Measurements from ENCODE around the gene TMEM97. TPM values are rescaled to one million over a fixed set of nuclear protein-coding genes. Genes with fewer than 3 reads are reported as not detected.

TMEM97 gene
- total and polyA plus RNA-seq, 9 of the 15 experiments (the other 6 are each of a cell fraction or from before 2014, with no cell fraction given) = 34.6 to 121 (median 76.0) TPM

GRCh38 chr17:28345419-28346198, 26.6 kb downstream of the TMEM97 start:
- intact Hi-C loops (cut with micrococcal nuclease) (no loop called here), in situ Hi-C loops (cut with MboI) (no loop called here)
- ChIA-PET POLR2A (interaction anchor here (0.6 to 4.2 kb wide), 6 partner anchors 9 to 30 kb away, joined by 3 to 44 read pairs (median 6); partner anchors contain the start of genes IFT20, POLDIP2 and TNFAIP1), CTCF (ENCODE audit: low intra/inter-chr PET ratio) (no interaction called here)
- H2AFZ ChIP-seq (ENCODE audit: low read depth, low read length) = no peak overlapping the region
- H3K4me2 ChIP-seq (ENCODE audit: insufficient read depth, low read length) = no peak overlapping the region
- 87% methylated on average over 13 of the region's 13 CpGs for WGBS (ENCODE audit: insufficient coverage, low coverage, missing lambda C conversion rate)
- H4K20me1 ChIP-seq (replicated peaks; ENCODE audit: control insufficient read depth, insufficient read depth, low read length) = no peaks in the 10 kb centered on the region; the same call in none of the 2 replicates
- no peaks in the 10 kb centered on the region for H3K79me2 ChIP-seq (ENCODE audit: control insufficient read depth, insufficient read depth, low read length)
- no peaks in the 10 kb centered on the region for H3K27me3 ChIP-seq (ENCODE audit: control insufficient read depth in 2 of 2, insufficient read depth in 2 of 2, low read length in 2 of 2)
- no peak overlapping the region for H3K27ac ChIP-seq (ENCODE audit: extremely low read depth, low read depth, low read length)
- BruUV-seq (replicated peaks) = no TSS peak
- TF ChIP-seq RBFOX2 (IDR thresholded peaks at IDR 0.05; ENCODE audit: low read depth, low read length) (peak; percentile 52), POLR2AphosphoS2 (IDR thresholded peaks at IDR 0.05; ENCODE audit: low read length) (0 out of 2 replicates have a peak, but pooled peaks have one; percentile 17), POLR2A (conservative IDR thresholded peaks at IDR 0.05) (peak; percentile 46; the same call in 1 of the 2 replicates), POU5F1 (IDR thresholded peaks at IDR 0.05; ENCODE audit: borderline replicate concordance, low read depth, low read length, partially characterized antibody) (no peak), ZNF586 (CRISPR knock-in tag; conservative IDR thresholded peaks at IDR 0.05) (no peak), POLR2G (IDR thresholded peaks at IDR 0.05; ENCODE audit: low read depth, low read length) (peak; percentile 61), SUPT5H (IDR thresholded peaks at IDR 0.05) (peak; percentile 31; the same call in 1 of the 2 replicates), ZNF699 (CRISPR knock-in tag; IDR thresholded peaks at IDR 0.05; ENCODE audit: insufficient replicate concordance) (no peak)
- no peaks in the 10 kb centered on the region for H3K9me3 ChIP-seq (replicated peaks; ENCODE audit: control insufficient read depth, insufficient read depth, low read depth, low read length)
- H3K9ac ChIP-seq (ENCODE audit: insufficient read depth in 1 of 2, low read depth in 2 of 2, low read length in 2 of 2) = no peak overlapping the region
- H3K36me3 ChIP-seq (ENCODE audit: control insufficient read depth, insufficient read depth, low read length) = peaks cover 92% of the 10 kb centered on the region
- no peak overlapping the region for H3K4me3 ChIP-seq
- ATAC-seq (no peak), DNase-seq (ENCODE audit: extremely low read depth in 1 of 4, low spot score in 3 of 4) (no peak), FAIRE-seq (no peak)
- H3K9me1 ChIP-seq (ENCODE audit: control insufficient read depth, insufficient read depth, low read length) = peaks cover 2% of the 10 kb centered on the region
- peaks cover 0 to 3% of the 10 kb centered on the region in 2 experiments; a peak in 1 of 5 replicates for H3K4me1 ChIP-seq (replicated peaks in 1 of 2; ENCODE audit: control insufficient read depth in 2 of 2, insufficient read depth in 2 of 2, low read length in 2 of 2)

Data from K562 (cell line).